Activated CD8-positive, alpha-beta memory T cell treated with anti-CD3 and anti-CD28 coated beads, Interleukin-2, amount 50 U/mL, for 48 hours (primary cell): ENCODE data around the gene RRP1.

Experiments used
- DNase-seq: peaks from one replicate; pipeline ENCODE4 v3.0.0-alpha.2; 2020

The RRP1 gene

GRCh38 chr21:43846430-43846829 is 57.1 kb downstream of the RRP1 start:
- no peak for DNase-seq

- DNase-seq: no peak
These were observed 57.9 kb downstream of the RRP1 start for GRCh38 chr21:43847301-43847700.

- DNase-seq: no peak
These were observed 59.4 kb downstream of the RRP1 start for GRCh38 chr21:43848771-43849170.

- no peak for DNase-seq
These were observed 60.3 kb downstream of the RRP1 start for GRCh38 chr21:43849532-43850299.

- no peak for DNase-seq
These were observed 61.4 kb downstream of the RRP1 start for GRCh38 chr21:43850728-43851295.

- DNase-seq: no peak
These were observed 62.2 kb downstream of the RRP1 start for GRCh38 chr21:43851593-43851992.

- DNase-seq: no peak
These were observed 64.7 kb downstream of the RRP1 start for GRCh38 chr21:43853851-43854772.
